Ishikawa (cell line): ENCODE measurements around the gene CEMIP2.

ENCODE experiments used
- CEBPB ChIP-seq: IDR thresholded peaks from 2 replicates; pipeline ENCODE4 v1.6.1; 2012
- CREB1 ChIP-seq: IDR thresholded peaks from 2 replicates; pipeline ENCODE4 v1.6.1; 2012; ENCODE audit warnings: low read depth
- EGR1 ChIP-seq: IDR thresholded peaks from 2 replicates; pipeline ENCODE4 v1.6.1; 2012
- EP300 ChIP-seq: IDR thresholded peaks from 2 replicates; pipeline ENCODE4 v1.6.1; 2012; ENCODE audit warnings: borderline replicate concordance
- FOXM1 ChIP-seq: IDR thresholded peaks from 2 replicates; pipeline ENCODE4 v1.6.1; 2012; ENCODE audit warnings: low read depth, borderline replicate concordance
- NFIC ChIP-seq: IDR thresholded peaks from 2 replicates; pipeline ENCODE4 v1.6.1; 2012
- RAD21 ChIP-seq: IDR thresholded peaks from 2 replicates; pipeline ENCODE4 v1.6.1; 2012; ENCODE audit warnings: low read depth
- REST ChIP-seq: IDR thresholded peaks from 2 replicates; pipeline ENCODE4 v1.6.1; 2012; ENCODE audit warnings: low read depth, mild to moderate bottlenecking
- TAF1 ChIP-seq: IDR thresholded peaks from 2 replicates; pipeline ENCODE4 v1.6.1; 2012; ENCODE audit warnings: low read depth, mild to moderate bottlenecking
- TEAD4 ChIP-seq: IDR thresholded peaks from 2 replicates; pipeline ENCODE4 v1.6.1; 2012
- USF1 ChIP-seq: IDR thresholded peaks from 2 replicates; pipeline ENCODE4 v1.6.1; 2012
- YY1 ChIP-seq: IDR thresholded peaks from 2 replicates; pipeline ENCODE4 v1.6.1; 2012; ENCODE audit warnings: low read depth
- ZBTB7A ChIP-seq: IDR thresholded peaks from 2 replicates; pipeline ENCODE4 v1.6.1; 2012; ENCODE audit warnings: low read depth
- TF ChIP-seq, protein P1 (sequence below): IDR thresholded peaks from 2 replicates; pipeline ENCODE4 v1.6.1; 2012

DNA sequence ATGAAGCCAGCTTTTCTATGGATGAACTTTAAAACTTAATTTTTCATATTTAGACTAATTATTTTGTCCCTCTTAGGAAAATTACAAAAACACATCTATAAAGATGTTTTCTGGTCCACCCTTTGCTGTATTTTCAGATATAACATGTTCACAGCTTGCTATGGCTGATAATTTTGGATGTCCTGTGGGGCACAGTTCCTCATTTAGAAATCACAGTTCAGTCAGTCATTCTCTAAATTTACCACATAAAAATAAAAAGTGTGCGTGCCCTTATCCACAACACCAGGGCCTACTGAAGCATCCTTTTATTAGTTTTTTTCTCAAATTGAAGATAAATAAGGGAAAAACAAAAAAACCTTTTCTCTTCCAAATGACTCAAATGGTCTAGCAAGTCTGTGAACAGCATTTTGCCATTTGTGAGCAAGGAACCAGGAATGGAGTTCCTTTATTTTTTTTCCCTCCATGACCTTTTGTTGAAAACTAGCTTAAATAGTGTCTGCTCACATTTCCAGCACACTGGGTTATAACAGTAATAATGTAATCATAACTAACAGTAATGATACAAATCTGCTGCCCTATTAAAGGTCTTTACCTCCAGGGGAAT, 87.1 kb downstream of the CEMIP2 start:
- TF ChIP-seq REST (no peak), EGR1 (no peak), TAF1 (no peak), CEBPB (no peak), NFIC (no peak), USF1 (no peak), RAD21 (no peak), CREB1 (no peak), YY1 (no peak), EP300 (no peak), FOXM1 (no peak), TEAD4 (no peak), ZBTB7A (no peak)
- TF ChIP-seq, protein P1, sequence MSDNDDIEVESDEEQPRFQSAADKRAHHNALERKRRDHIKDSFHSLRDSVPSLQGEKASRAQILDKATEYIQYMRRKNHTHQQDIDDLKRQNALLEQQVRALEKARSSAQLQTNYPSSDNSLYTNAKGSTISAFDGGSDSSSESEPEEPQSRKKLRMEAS: no peak
